Measurements from ENCODE around the gene FREM1. TPM values are rescaled to one million over a fixed set of nuclear protein-coding genes. Genes with fewer than 3 reads are reported as not detected.

FREM1 gene
- total and polyA plus RNA-seq, 2 of the 13 experiments (the other 11 are each of a cell fraction or from before 2014, with no cell fraction given), result 64.3 to 202 TPM

GRCh38 chr9:14883310-14883944 lies 26.8 kb downstream of the FREM1 start:
- Histone ChIP-seq H3K79me2 (ENCODE audit: insufficient read depth, low read length) (peaks cover 15% of the 10 kb centered on the region), H3K27me3 (ENCODE audit: control insufficient read depth in 1 of 2, insufficient read depth in 2 of 2, low read length in 2 of 2) (no peaks in the 10 kb centered on the region), H3K4me2 (ENCODE audit: low read depth, low read length) (no peak overlapping the region; the same call in 1 of the 2 replicates), H3K36me3 (replicated peaks in 1 of 2; ENCODE audit: control insufficient read depth in 1 of 2, insufficient read depth in 2 of 2, low read length in 2 of 2) (no peaks in the 10 kb centered on the region), H3K4me1 (ENCODE audit: insufficient read depth, low read length) (peaks cover 72% of the 10 kb centered on the region), H3K27ac (ENCODE audit: extremely low read length, insufficient read depth, low read length) (peak overlapping the region; percentile 21), H3K9ac (ENCODE audit: insufficient read depth, low read depth, low read length) (no peak overlapping the region), H4K20me1 (ENCODE audit: insufficient read depth, low read length) (no peaks in the 10 kb centered on the region), H3K4me3 (replicated peaks in 1 of 3; ENCODE audit: insufficient read depth in 1 of 3, low read depth in 2 of 3, low read length in 3 of 3) (no peak overlapping the region; a peak in 1 of 6 replicates), H2AFZ (ENCODE audit: low read length) (no peak overlapping the region), H3K9me3 (ENCODE audit: low read length) (no peaks in the 10 kb centered on the region)
- WGBS (ENCODE audit: low lambda C conversion rate), result 41% methylated on average over 4 of the region's 4 CpGs
- in situ Hi-C loops (cut with HindIII; ENCODE audit: extremely low pct_ligation_motif_present, low pct_unique_long_range_greater_than_20kb), result no loop called here
- ATAC-seq (no peak), FAIRE-seq (no peak), DNase-seq (ENCODE audit: low spot score) (no peak)
- BruUV-seq (replicated peaks), result no TSS peak
- ChIA-PET CTCF (ENCODE audit: low intra/inter-chr PET ratio, low total read pairs) (no interaction called here), POLR2A (no interaction called here)
- TF ChIP-seq KDM5B (CRISPR knock-in tag; IDR thresholded peaks at IDR 0.05; ENCODE audit: borderline replicate concordance), result no peak
- 0 out of 2 replicates have a peak, but pooled peaks have one; percentile 33 for TF ChIP-seq ZNF740 (CRISPR knock-in tag; IDR thresholded peaks at IDR 0.05)
- intact Hi-C loops (cut with micrococcal nuclease; ENCODE audit: unreplicated experiment), result no loop called here

- Histone ChIP-seq H3K27ac (ENCODE audit: extremely low read length, insufficient read depth, low read length) (peak overlapping the region; percentile 46), H3K4me1 (ENCODE audit: insufficient read depth, low read length) (peaks cover 64% of the 10 kb centered on the region), H3K79me2 (ENCODE audit: insufficient read depth, low read length) (peaks cover 12% of the 10 kb centered on the region), H3K9me3 (ENCODE audit: low read length) (no peaks in the 10 kb centered on the region), H4K20me1 (ENCODE audit: insufficient read depth, low read length) (no peaks in the 10 kb centered on the region), H3K27me3 (ENCODE audit: control insufficient read depth in 1 of 2, insufficient read depth in 2 of 2, low read length in 2 of 2) (no peaks in the 10 kb centered on the region), H3K4me3 (replicated peaks in 1 of 3; ENCODE audit: insufficient read depth in 1 of 3, low read depth in 2 of 3, low read length in 3 of 3) (no peak overlapping the region), H3K36me3 (replicated peaks in 1 of 2; ENCODE audit: control insufficient read depth in 1 of 2, insufficient read depth in 2 of 2, low read length in 2 of 2) (no peaks in the 10 kb centered on the region), H3K4me2 (ENCODE audit: low read depth, low read length) (peak overlapping the region; percentile 16), H3K9ac (ENCODE audit: insufficient read depth, low read depth, low read length) (no peak overlapping the region), H2AFZ (ENCODE audit: low read length) (no peak overlapping the region)
- ATAC-seq (peak; percentile 74), FAIRE-seq (no peak), DNase-seq (ENCODE audit: low spot score) (peak; percentile 66)
- ChIA-PET CTCF (ENCODE audit: low intra/inter-chr PET ratio, low total read pairs) (no interaction called here), POLR2A (no interaction called here)
- intact Hi-C loops (cut with micrococcal nuclease; ENCODE audit: unreplicated experiment) (no loop called here), in situ Hi-C loops (cut with HindIII; ENCODE audit: extremely low pct_ligation_motif_present, low pct_unique_long_range_greater_than_20kb) (no loop called here)
- 49% methylated on average over 1 of the region's 1 CpG for WGBS (ENCODE audit: low lambda C conversion rate)
- BruUV-seq (replicated peaks), result no TSS peak
- TF ChIP-seq SAP130 (CRISPR knock-in tag; IDR thresholded peaks at IDR 0.05; ENCODE audit: low read depth), result peak; percentile 38; the same call in 1 of the 2 replicates
- TF ChIP-seq PAXIP1 (CRISPR knock-in tag; conservative IDR thresholded peaks at IDR 0.05), result 0 out of 2 replicates have a peak, but pooled peaks have one; percentile 26
- no peak for TF ChIP-seq ZNF740 (CRISPR knock-in tag; IDR thresholded peaks at IDR 0.05)
- 0 out of 2 replicates have a peak, but pooled peaks have one; percentile 13 for TF ChIP-seq FOXA3 (CRISPR knock-in tag; IDR thresholded peaks at IDR 0.05)
- TF ChIP-seq ZNF430 (CRISPR knock-in tag; IDR thresholded peaks at IDR 0.05), result no peak
Observed at GRCh38 chr9:14882090-14882489, 28.1 kb downstream of the FREM1 start.
